ENCODE measurements around the gene TSTD1. TPM values are rescaled to one million over a fixed set of nuclear protein-coding genes. Genes with fewer than 3 reads are reported as not detected.
A peak's percentile ranks its signal among the peaks of the same experiment; 100 is the strongest.

Gene TSTD1
- total and polyA plus RNA-seq, 10 donors, result 24.3 to 141 (median 31.0) TPM

DNA sequence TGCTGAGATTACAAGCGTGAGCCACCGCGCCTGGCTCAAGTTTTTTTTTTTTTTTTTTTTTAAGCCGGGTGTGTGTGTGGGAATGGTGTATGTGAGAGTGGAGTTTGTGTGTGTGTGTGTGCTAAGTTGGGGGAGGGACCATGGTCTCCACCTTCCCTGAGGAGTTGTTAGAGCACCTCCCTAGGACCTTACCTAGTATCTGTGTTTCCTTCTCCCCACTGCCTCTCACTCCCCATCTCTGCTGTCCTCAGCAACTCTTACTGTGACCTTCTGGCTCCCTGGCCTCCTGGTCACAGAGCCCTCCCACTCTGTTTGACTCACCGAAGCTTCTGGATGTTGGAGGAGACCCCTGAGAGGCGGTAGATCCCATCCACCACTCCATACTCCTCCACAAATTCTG lies 20.5 kb upstream of the TSTD1 start:
- Histone ChIP-seq H3K27ac (peak overlapping the region in 2 of 8 donors; percentile 4 to 28), H3K27me3 (replicated peaks in 1 of 7) (no peaks in the 10 kb centered on the region), H3K4me1 (peaks cover 0 to 76% (median 35%) of the 10 kb centered on the region in 6 donors), H3K4me3 (no peak overlapping the region), H3K36me3 (peaks cover 2 to 97% (median 58%) of the 10 kb centered on the region in 6 donors), H3K9me3 (no peaks in the 10 kb centered on the region)
- intact Hi-C loops (cut with DNase I; ENCODE audit: low total_unique reads), result no loop called here
- WGBS, 5 donors, result 78 to 95% (median 89%) methylated on average over 6 of the region's 6 CpGs
- DNase-seq, result no peak
- TF ChIP-seq, protein P1, sequence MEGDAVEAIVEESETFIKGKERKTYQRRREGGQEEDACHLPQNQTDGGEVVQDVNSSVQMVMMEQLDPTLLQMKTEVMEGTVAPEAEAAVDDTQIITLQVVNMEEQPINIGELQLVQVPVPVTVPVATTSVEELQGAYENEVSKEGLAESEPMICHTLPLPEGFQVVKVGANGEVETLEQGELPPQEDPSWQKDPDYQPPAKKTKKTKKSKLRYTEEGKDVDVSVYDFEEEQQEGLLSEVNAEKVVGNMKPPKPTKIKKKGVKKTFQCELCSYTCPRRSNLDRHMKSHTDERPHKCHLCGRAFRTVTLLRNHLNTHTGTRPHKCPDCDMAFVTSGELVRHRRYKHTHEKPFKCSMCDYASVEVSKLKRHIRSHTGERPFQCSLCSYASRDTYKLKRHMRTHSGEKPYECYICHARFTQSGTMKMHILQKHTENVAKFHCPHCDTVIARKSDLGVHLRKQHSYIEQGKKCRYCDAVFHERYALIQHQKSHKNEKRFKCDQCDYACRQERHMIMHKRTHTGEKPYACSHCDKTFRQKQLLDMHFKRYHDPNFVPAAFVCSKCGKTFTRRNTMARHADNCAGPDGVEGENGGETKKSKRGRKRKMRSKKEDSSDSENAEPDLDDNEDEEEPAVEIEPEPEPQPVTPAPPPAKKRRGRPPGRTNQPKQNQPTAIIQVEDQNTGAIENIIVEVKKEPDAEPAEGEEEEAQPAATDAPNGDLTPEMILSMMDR (IDR thresholded peaks at IDR 0.05 in 8 of 11, conservative IDR thresholded peaks at IDR 0.05 in 3 of 11), result no peak
- no peak for TF ChIP-seq POLR2AphosphoS5 (IDR thresholded peaks at IDR 0.05)
- TF ChIP-seq POLR2A (IDR thresholded peaks at IDR 0.05), result no peak

DNA sequence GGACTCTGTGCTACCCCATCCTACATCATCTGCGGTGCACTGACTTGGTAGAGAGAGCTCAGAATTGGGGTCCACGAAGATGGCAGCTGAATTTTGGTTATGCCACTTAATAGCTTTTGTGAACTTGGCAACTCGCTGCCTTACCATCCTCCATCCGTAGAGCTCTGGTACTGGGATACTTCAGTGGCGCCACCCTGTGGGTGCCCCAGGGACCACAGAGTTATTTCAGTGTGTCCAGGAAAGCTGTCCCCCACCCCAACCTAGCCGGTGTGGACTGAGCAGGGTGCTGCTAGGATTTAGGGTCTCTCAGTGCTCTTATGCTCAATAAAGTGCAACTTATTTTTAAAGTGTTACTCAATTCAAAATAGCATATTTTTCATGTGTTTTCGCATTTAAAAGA lies 16.0 kb upstream of the TSTD1 start:
- peak overlapping the region in 1 of 8 donors; percentile 0 for H3K27ac ChIP-seq
- H3K4me1 ChIP-seq, result peaks cover 0 to 44% (median 1%) of the 10 kb centered on the region in 6 donors
- H3K9me3 ChIP-seq, result no peaks in the 10 kb centered on the region
- DNase-seq, result peak; percentile 17
- H3K36me3 ChIP-seq, result peaks cover 8 to 98% (median 83%) of the 10 kb centered on the region in 6 donors
- 80 to 95% (median 86%) methylated on average over 7 of the region's 7 CpGs for WGBS, 5 donors
- H3K4me3 ChIP-seq, result no peak overlapping the region
- intact Hi-C loops (cut with DNase I; ENCODE audit: low total_unique reads), result no loop called here
- TF ChIP-seq POLR2A (IDR thresholded peaks at IDR 0.05) (no peak), POLR2AphosphoS5 (IDR thresholded peaks at IDR 0.05) (no peak)
- TF ChIP-seq, protein P1 (IDR thresholded peaks at IDR 0.05 in 8 of 11, conservative IDR thresholded peaks at IDR 0.05 in 3 of 11), result peak in 1 of 11 experiments; percentile 40
- no peaks in the 10 kb centered on the region for H3K27me3 ChIP-seq (replicated peaks in 1 of 7)

DNA sequence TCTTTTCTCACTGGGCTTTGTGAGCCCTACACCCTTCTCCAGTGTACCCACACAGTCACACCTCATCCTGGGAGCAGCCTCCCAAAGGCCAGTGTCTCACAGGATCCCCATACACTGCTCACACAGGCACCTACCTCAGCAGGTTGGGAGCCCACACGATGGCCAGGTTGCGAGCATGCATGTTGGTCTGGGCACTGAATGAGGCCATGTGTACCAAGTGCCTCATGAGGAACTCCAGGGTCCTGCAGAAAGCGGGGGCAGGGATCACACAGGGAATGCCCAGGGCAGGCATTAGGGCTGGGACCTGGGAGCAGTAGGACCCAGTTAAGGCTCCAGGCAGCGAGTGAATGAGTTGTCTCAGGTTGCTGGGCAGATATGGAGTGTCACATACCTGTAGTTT lies 15.5 kb upstream of the TSTD1 start:
- intact Hi-C loops (cut with DNase I; ENCODE audit: low total_unique reads), result no loop called here
- peak; percentile 51 for DNase-seq
- Histone ChIP-seq H3K27ac (peak overlapping the region in 1 of 8 donors; percentile 0), H3K9me3 (no peaks in the 10 kb centered on the region), H3K27me3 (replicated peaks in 1 of 7) (no peaks in the 10 kb centered on the region), H3K4me3 (no peak overlapping the region), H3K36me3 (peaks cover 8 to 98% (median 86%) of the 10 kb centered on the region in 6 donors), H3K4me1 (peaks cover 0 to 44% (median 3%) of the 10 kb centered on the region in 6 donors)
- WGBS, 5 donors, result 87 to 100% (median 91%) methylated on average over 4 of the region's 4 CpGs
- TF ChIP-seq, protein P1 (IDR thresholded peaks at IDR 0.05 in 8 of 11, conservative IDR thresholded peaks at IDR 0.05 in 3 of 11), result no peak
- TF ChIP-seq POLR2AphosphoS5 (IDR thresholded peaks at IDR 0.05) (peak in 2 of 3 donors; percentile 31 to 60), POLR2A (IDR thresholded peaks at IDR 0.05) (no peak)

DNA sequence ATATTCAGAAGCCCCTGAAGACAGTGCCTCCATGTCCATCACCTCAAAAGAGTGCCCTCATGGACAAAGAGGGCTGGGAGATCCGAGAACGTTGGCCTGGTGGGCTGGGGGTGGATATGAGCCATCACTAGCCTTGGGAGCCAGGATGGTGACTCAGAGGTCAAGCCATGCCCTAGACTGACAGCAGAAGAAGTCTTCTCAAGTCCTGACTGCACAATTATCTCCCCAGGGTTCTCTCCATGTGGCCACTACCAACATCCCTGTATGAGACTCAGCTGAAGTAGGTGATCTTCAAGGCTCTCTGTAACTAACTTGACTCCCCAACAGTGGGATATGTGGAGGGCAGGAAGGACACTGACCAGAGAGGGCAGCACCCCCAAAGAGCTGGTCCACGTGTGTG lies 14.1 kb upstream of the TSTD1 start:
- H3K9me3 ChIP-seq, result no peaks in the 10 kb centered on the region
- peak overlapping the region in 1 of 8 donors; percentile 3 for H3K27ac ChIP-seq
- peaks cover 0 to 44% (median 4%) of the 10 kb centered on the region in 6 donors for H3K4me1 ChIP-seq
- DNase-seq, result no peak
- H3K36me3 ChIP-seq, result peaks cover 8 to 98% (median 89%) of the 10 kb centered on the region in 6 donors
- intact Hi-C loops (cut with DNase I; ENCODE audit: low total_unique reads), result no loop called here
- H3K4me3 ChIP-seq, result no peak overlapping the region
- WGBS, 5 donors, result 68 to 81% (median 80%) methylated on average over 2 to 3 of the region's 3 CpGs
- TF ChIP-seq POLR2A (IDR thresholded peaks at IDR 0.05) (no peak), POLR2AphosphoS5 (IDR thresholded peaks at IDR 0.05) (no peak)
- TF ChIP-seq, protein P1 (IDR thresholded peaks at IDR 0.05 in 8 of 11, conservative IDR thresholded peaks at IDR 0.05 in 3 of 11), result no peak
- H3K27me3 ChIP-seq (replicated peaks in 1 of 7), result no peaks in the 10 kb centered on the region

Measured in spleen (tissue), 11 donors.